Spleen (tissue), 11 donors: ENCODE results near the gene GGCX. TPM values are rescaled to one million over a fixed set of nuclear protein-coding genes. Genes with fewer than 3 reads are reported as not detected.

Experiments
- DNase-seq: peaks from one replicate; pipeline ENCODE4 v3.0.0-alpha.2; 2020
- H3K27ac ChIP-seq, 8 donors: fragments of 200-600 bp; sonication (generic) in 7 of 8; 1 replicate in 4 of 8; 2 replicates in 4 of 8; pipeline versions ENCODE4 v1.5.0 to v1.8.0; 2016 to 2021; ENCODE audit warnings: inconsistent platforms in 4 of 8, mild to moderate bottlenecking in 4 of 8, moderate library complexity in 1 of 8
- H3K27me3 ChIP-seq, 7 donors: fragments of 200-600 bp; sonication (generic) in 6 of 7; replicated peaks in 1 of 7; 1 replicate in 4 of 7; 2 replicates in 3 of 7; pipeline versions ENCODE4 v1.5.0 to v1.8.0; 2016 to 2021; ENCODE audit warnings: inconsistent platforms in 3 of 7, mild to moderate bottlenecking in 1 of 7
- H3K36me3 ChIP-seq, 6 donors: fragments of 200-600 bp; sonication (generic) in 5 of 6; 1 replicate in 4 of 6; 2 replicates in 2 of 6; pipeline versions ENCODE4 v1.5.0 to v1.8.0; 2016 to 2021; ENCODE audit warnings: inconsistent platforms in 2 of 6
- H3K4me1 ChIP-seq, 6 donors: fragments of 200-600 bp; sonication (generic) in 5 of 6; 1 replicate in 3 of 6; 2 replicates in 3 of 6; pipeline versions ENCODE4 v1.5.0 to v1.8.0; 2016 to 2021; ENCODE audit warnings: inconsistent platforms in 3 of 6
- H3K4me3 ChIP-seq, 8 donors: fragments of 200-600 bp; sonication (generic) in 7 of 8; 1 replicate in 4 of 8; 2 replicates in 4 of 8; pipeline versions ENCODE4 v1.5.0 to v1.8.0; 2016 to 2021; ENCODE audit warnings: inconsistent platforms in 4 of 8, mild to moderate bottlenecking in 4 of 8, moderate library complexity in 2 of 8
- H3K9me3 ChIP-seq, 8 donors: fragments of 200-600 bp; sonication (generic) in 7 of 8; 1 replicate in 4 of 8; 2 replicates in 4 of 8; pipeline versions ENCODE4 v1.5.0 to v1.8.0; 2016 to 2021; ENCODE audit warnings: inconsistent platforms in 4 of 8
- CTCF ChIP-seq, 11 experiments: fragments of 200-600 bp in 7 of 11; fragments of 450-650 bp in 4 of 11; sonication (generic) in 4 of 11; IDR thresholded peaks in 8 of 11; conservative IDR thresholded peaks in 3 of 11; 1 replicate in 7 of 11; 2 replicates in 4 of 11; pipeline versions ENCODE4 v1.4.0 to v1.8.0; 2016 to 2021; ENCODE audit warnings: antibody characterized with exemption in 11 of 11, inconsistent platforms in 4 of 11, mild to moderate bottlenecking in 1 of 11
- POLR2A ChIP-seq, 3 donors: fragments of 450-650 bp; IDR thresholded peaks; one replicate each; pipeline ENCODE4 v1.5.1; 2017; ENCODE audit warnings: antibody characterized with exemption in 3 of 3, mild to moderate bottlenecking in 1 of 3
- POLR2AphosphoS5 ChIP-seq, 3 donors: sonication (generic); formaldehyde crosslinking; IDR thresholded peaks; one replicate each; pipeline ENCODE4 v1.5.1; 2017; ENCODE audit warnings: antibody characterized with exemption in 3 of 3
- WGBS, 5 donors: extraction: QIAGEN DNeasy Blood & Tissue Kit in 3 of 5; methylation state at CpG; one replicate each; pipeline versions ENCODE4 v1.1.5 to v1.1.7; 2013 to 2018; 5-methylcytosine and 5-hydroxymethylcytosine counted together
- intact Hi-C: fragments of 100-400 bp; cut with DNase I; formaldehyde crosslinking; loops from one replicate; pipeline ENCODE4 v1.15.0; 2023; ENCODE audit warnings: low total_unique reads
- polyA plus RNA-seq, 3 donors: library from polyadenylated mRNA; stranded (reverse); fragments of 200-250 nt; gene quantifications; one replicate each; pipeline ENCODE4 v1.2.1, GENCODE V29; 2013
- total RNA-seq, 7 donors: library from RNA; depleted of rRNA in 3 of 7; stranded (reverse); fragments of >200 nt in 3 of 7; fragmentation: NEBNext Ultra II Directional in 4 of 7; extraction: Animal tissue kit (Norgen Biotek cat#: 25700) in 4 of 7; gene quantifications; one replicate each; pipeline versions ENCODE4 v1.1.0 to v1.2.1, GENCODE V29; 2016 to 2021
- donor health status: healthy with polysubstance abuse.
- donor health status: DM: no; HTN: no; CAD: no; lungs with moderate emphysema.
- donor health status: DM: no; HTN: no; CAD: no.
- donor health status: Bipolar disorder and iron deficiency.
- donor health status: healthy.
- donor health status: DM: no; HTN: no; CAD: no.
- donor health status: DM: yes; HTN: yes; CAD: no.

GGCX gene
- total and polyA plus RNA-seq, 10 donors = 11.0 to 42.1 (median 29.5) TPM

- no peaks in the 10 kb centered on the region for H3K9me3 ChIP-seq
- intact Hi-C loops = no loop called here
- H3K27ac ChIP-seq = peak within 1 kb of the TSS; percentile 83 to 93 (median 88)
- peak; percentile 90 for DNase-seq
- peak in 1 of 3 donors; percentile 9 for TF ChIP-seq POLR2A (IDR thresholded peaks at IDR 0.05)
- TF ChIP-seq CTCF (IDR thresholded peaks at IDR 0.05 in 8 of 11, conservative IDR thresholded peaks at IDR 0.05 in 3 of 11) = no peak
- peak; percentile 58 to 83 (median 79) for TF ChIP-seq POLR2AphosphoS5 (IDR thresholded peaks at IDR 0.05)
- H3K36me3 ChIP-seq = peaks cover 0 to 29% (median 5%) of the 10 kb centered on the region in 6 donors
- WGBS, 5 donors = 1 to 10% (median 4%) methylated on average over 27 to 52 of the region's 52 CpGs
- H3K27me3 ChIP-seq = peaks cover 0 to 5% (median 0%) of the 10 kb centered on the region in 7 donors
- H3K4me3 ChIP-seq = peak within 1 kb of the TSS; percentile 39 to 77 (median 58)
- peaks cover 43 to 100% (median 82%) of the 10 kb centered on the region in 6 donors for H3K4me1 ChIP-seq
Observed at GRCh38 chr2:85584354-85584856, 23.1 kb upstream of the GGCX start, which contains the start of gene VAMP5. Gene VAMP5 (plus strand): TSS chr2:85584431. CDS start chr2:85584491, 60 bp downstream.

- DNase-seq = no peak
- Histone ChIP-seq H3K27ac (peak overlapping the region; percentile 83 to 93 (median 88)), H3K36me3 (peaks cover 0 to 29% (median 5%) of the 10 kb centered on the region in 6 donors), H3K4me3 (peak overlapping the region; percentile 39 to 77 (median 58)), H3K4me1 (peaks cover 43 to 100% (median 84%) of the 10 kb centered on the region in 6 donors), H3K27me3 (peaks cover 0 to 5% (median 0%) of the 10 kb centered on the region in 7 donors), H3K9me3 (no peaks in the 10 kb centered on the region)
- intact Hi-C loops = no loop called here
- TF ChIP-seq POLR2A (IDR thresholded peaks at IDR 0.05) (no peak), POLR2AphosphoS5 (IDR thresholded peaks at IDR 0.05) (peak in 1 of 3 donors; percentile 42)
- 19 to 32% (median 21%) methylated on average over 10 to 16 of the region's 16 CpGs for WGBS, 5 donors
Observed at GRCh38 chr2:85583667-85584353, 22.5 kb upstream of the GGCX start.

GRCh38 chr2:85582492-85582891 lies 21.2 kb upstream of the GGCX start:
- intact Hi-C loops = no loop called here
- Histone ChIP-seq H3K4me1 (peaks cover 33 to 100% (median 80%) of the 10 kb centered on the region in 6 donors), H3K27me3 (peaks cover 0 to 5% (median 0%) of the 10 kb centered on the region in 7 donors), H3K36me3 (peaks cover 0 to 29% (median 5%) of the 10 kb centered on the region in 6 donors), H3K9me3 (no peaks in the 10 kb centered on the region), H3K4me3 (no peak overlapping the region), H3K27ac (peak overlapping the region in 4 of 8 donors; percentile 89 to 93 (median 92))
- DNase-seq = no peak
- WGBS, 5 donors = 37 to 75% (median 60%) methylated on average over 1 of the region's 1 CpG
- no peak for TF ChIP-seq CTCF (IDR thresholded peaks at IDR 0.05 in 8 of 11, conservative IDR thresholded peaks at IDR 0.05 in 3 of 11)
- no peak for TF ChIP-seq POLR2AphosphoS5 (IDR thresholded peaks at IDR 0.05)
- TF ChIP-seq POLR2A (IDR thresholded peaks at IDR 0.05) = no peak

- H3K9me3 ChIP-seq = no peaks in the 10 kb centered on the region
- 59 to 100% (median 85%) methylated on average over 3 of the region's 3 CpGs for WGBS, 5 donors
- peaks cover 0 to 5% (median 0%) of the 10 kb centered on the region in 7 donors for H3K27me3 ChIP-seq
- peaks cover 0 to 29% (median 5%) of the 10 kb centered on the region in 6 donors for H3K36me3 ChIP-seq
- H3K27ac ChIP-seq = peak overlapping the region in 5 of 8 donors; percentile 77 to 89 (median 86)
- TF ChIP-seq POLR2A (IDR thresholded peaks at IDR 0.05) = no peak
- no peak for TF ChIP-seq CTCF (IDR thresholded peaks at IDR 0.05 in 8 of 11, conservative IDR thresholded peaks at IDR 0.05 in 3 of 11)
- TF ChIP-seq POLR2AphosphoS5 (IDR thresholded peaks at IDR 0.05) = no peak
- DNase-seq = peak; percentile 44
- peaks cover 19 to 88% (median 63%) of the 10 kb centered on the region in 6 donors for H3K4me1 ChIP-seq
- peak overlapping the region in 2 of 8 donors; percentile 53 to 73 for H3K4me3 ChIP-seq
- intact Hi-C loops = no loop called here
Observed at GRCh38 chr2:85580206-85580605, 18.9 kb upstream of the GGCX start.
